Limb (tissue), 2 donors: ENCODE results near the gene EFCAB6.

Experiments used
- DNase-seq, 2 donors: peaks; one replicate each; pipeline ENCODE4 v3.0.0-alpha.2; 2016; ENCODE audit errors: extremely low spot score in 2 of 2

EFCAB6 gene

GRCh38 chr22:43643387-43643786 is 168.7 kb downstream of the EFCAB6 start:
- no peak for DNase-seq

- DNase-seq, result no peak
These were observed 169.5 kb downstream of the EFCAB6 start for GRCh38 chr22:43642319-43643206.

GRCh38 chr22:43639228-43639948 is 172.7 kb downstream of the EFCAB6 start:
- DNase-seq, result no peak

- DNase-seq, result no peak
These were observed 174.5 kb downstream of the EFCAB6 start for GRCh38 chr22:43637275-43638260.

GRCh38 chr22:43636086-43636485 is 176.0 kb downstream of the EFCAB6 start:
- no peak for DNase-seq

- DNase-seq, result no peak
These were observed 177.0 kb downstream of the EFCAB6 start for GRCh38 chr22:43635101-43635500.

GRCh38 chr22:43634316-43634715 is 177.8 kb downstream of the EFCAB6 start:
- DNase-seq, result no peak

GRCh38 chr22:43633631-43634285 is 178.3 kb downstream of the EFCAB6 start:
- no peak for DNase-seq

GRCh38 chr22:43631846-43632245 is 180.3 kb downstream of the EFCAB6 start:
- no peak for DNase-seq

GRCh38 chr22:43631201-43631600 is 180.9 kb downstream of the EFCAB6 start:
- DNase-seq, result no peak

- no peak for DNase-seq
These were observed 181.7 kb downstream of the EFCAB6 start for GRCh38 chr22:43630451-43630850.

GRCh38 chr22:43628250-43628649 is 183.9 kb downstream of the EFCAB6 start:
- no peak for DNase-seq

- no peak for DNase-seq
These were observed 184.5 kb downstream of the EFCAB6 start for GRCh38 chr22:43627485-43628213.

GRCh38 chr22:43625242-43625641 is 186.9 kb downstream of the EFCAB6 start:
- no peak for DNase-seq

- no peak for DNase-seq
These were observed 187.7 kb downstream of the EFCAB6 start for GRCh38 chr22:43624144-43624998.

- no peak for DNase-seq
These were observed 189.2 kb downstream of the EFCAB6 start for GRCh38 chr22:43622886-43623285.

GRCh38 chr22:43620197-43620596 is 191.9 kb downstream of the EFCAB6 start:
- DNase-seq, result no peak

- DNase-seq, result no peak
These were observed 193.6 kb downstream of the EFCAB6 start for GRCh38 chr22:43618517-43618916.

- DNase-seq, result no peak
These were observed 195.5 kb downstream of the EFCAB6 start for GRCh38 chr22:43616645-43617044.
